ACC112 (cell line): ENCODE results near the gene CYS1.

Experiments used
- H2AFZ ChIP-seq: fragments of 200-600 bp; sonication (generic); one replicate; pipeline ENCODE4 v1.6.0; 2017; ENCODE audit warnings: antibody characterized with exemption, low read length; ENCODE audit not compliant: unreplicated experiment
- H3K27ac ChIP-seq: fragments of 200-600 bp; sonication (generic); 2 replicates; pipeline ENCODE4 v1.5.1; 2014; ENCODE audit warnings: low read depth, mild to moderate bottlenecking, antibody characterized with exemption, low read length, moderate library complexity
- H3K27me3 ChIP-seq: fragments of 200-600 bp; sonication (generic); 2 replicates; pipeline ENCODE4 v1.6.1; 2014; ENCODE audit warnings: mild to moderate bottlenecking, antibody characterized with exemption, low read length, moderate library complexity, mixed read lengths; ENCODE audit not compliant: insufficient read depth
- H3K36me3 ChIP-seq: fragments of 200-600 bp; sonication (generic); 2 replicates; pipeline ENCODE4 v1.6.1; 2016; ENCODE audit warnings: mild to moderate bottlenecking, antibody characterized with exemption, low read length, moderate library complexity, mixed read lengths; ENCODE audit not compliant: insufficient read depth
- H3K4me1 ChIP-seq: fragments of 200-600 bp; sonication (generic); one replicate; pipeline ENCODE4 v1.6.1; 2016; ENCODE audit warnings: low read length, mixed read lengths; ENCODE audit not compliant: insufficient read depth, unreplicated experiment, control insufficient read depth
- H3K4me3 ChIP-seq: fragments of 200-600 bp; sonication (generic); 2 replicates; pipeline ENCODE4 v1.5.1; 2014; ENCODE audit warnings: mild to moderate bottlenecking, low read depth, low read length
- H3K79me2 ChIP-seq: fragments of 200-600 bp; sonication (generic); one replicate; pipeline ENCODE4 v1.6.0; 2016; ENCODE audit warnings: low read length; ENCODE audit not compliant: control insufficient read depth, unreplicated experiment, insufficient read depth

The CYS1 gene

GRCh38 chr2:10059552-10060335 lies 20.5 kb downstream of the CYS1 start:
- Histone ChIP-seq H2AFZ (no peak overlapping the region), H3K4me1 (peaks cover 7% of the 10 kb centered on the region), H3K4me3 (no peak overlapping the region), H3K79me2 (no peaks in the 10 kb centered on the region), H3K27ac (no peak overlapping the region), H3K36me3 (peaks cover under 1% of the 10 kb centered on the region; the same call in 1 of the 2 replicates), H3K27me3 (no peaks in the 10 kb centered on the region)

- Histone ChIP-seq H3K27me3 (no peaks in the 10 kb centered on the region), H3K4me1 (peaks cover 7% of the 10 kb centered on the region), H3K36me3 (peaks cover 5% of the 10 kb centered on the region), H2AFZ (no peak overlapping the region), H3K79me2 (no peaks in the 10 kb centered on the region), H3K4me3 (no peak overlapping the region), H3K27ac (no peak overlapping the region)
Measured at GRCh38 chr2:10059016-10059351, 21.2 kb downstream of the CYS1 start.

- H3K4me1 ChIP-seq, result peaks cover 7% of the 10 kb centered on the region
- H3K4me3 ChIP-seq, result no peak overlapping the region
- H3K79me2 ChIP-seq, result no peaks in the 10 kb centered on the region
- H3K36me3 ChIP-seq, result peaks cover 7% of the 10 kb centered on the region
- no peak overlapping the region for H3K27ac ChIP-seq
- no peaks in the 10 kb centered on the region for H3K27me3 ChIP-seq
- no peak overlapping the region for H2AFZ ChIP-seq
Measured at GRCh38 chr2:10058251-10059015, 21.8 kb downstream of the CYS1 start.

- H3K27ac ChIP-seq, result peak overlapping the region; percentile 40; the same call in 1 of the 2 replicates
- H3K27me3 ChIP-seq, result no peaks in the 10 kb centered on the region
- H2AFZ ChIP-seq, result peak overlapping the region; percentile 28
- H3K4me1 ChIP-seq, result peaks cover 7% of the 10 kb centered on the region
- H3K4me3 ChIP-seq, result peak overlapping the region; percentile 60
- peaks cover 17% of the 10 kb centered on the region for H3K36me3 ChIP-seq
- H3K79me2 ChIP-seq, result no peaks in the 10 kb centered on the region
Measured at GRCh38 chr2:10057231-10058107, 22.7 kb downstream of the CYS1 start.

GRCh38 chr2:10056439-10056838 lies 23.8 kb downstream of the CYS1 start:
- Histone ChIP-seq H3K79me2 (no peaks in the 10 kb centered on the region), H3K27me3 (no peaks in the 10 kb centered on the region), H2AFZ (peak overlapping the region; percentile 4), H3K36me3 (peaks cover 23% of the 10 kb centered on the region), H3K4me3 (no peak overlapping the region; the same call in 1 of the 2 replicates), H3K4me1 (peaks cover 7% of the 10 kb centered on the region), H3K27ac (no peak overlapping the region)

GRCh38 chr2:10054976-10055375 lies 25.2 kb downstream of the CYS1 start:
- Histone ChIP-seq H3K27me3 (no peaks in the 10 kb centered on the region), H3K4me3 (no peak overlapping the region), H3K4me1 (peaks cover 7% of the 10 kb centered on the region), H3K36me3 (peaks cover 23% of the 10 kb centered on the region), H2AFZ (no peak overlapping the region), H3K27ac (no peak overlapping the region), H3K79me2 (no peaks in the 10 kb centered on the region)

- Histone ChIP-seq H3K36me3 (peaks cover 23% of the 10 kb centered on the region), H3K79me2 (no peaks in the 10 kb centered on the region), H2AFZ (no peak overlapping the region), H3K27ac (no peak overlapping the region), H3K27me3 (no peaks in the 10 kb centered on the region), H3K4me3 (no peak overlapping the region), H3K4me1 (peaks cover 7% of the 10 kb centered on the region)
Measured at GRCh38 chr2:10054424-10054823, 25.8 kb downstream of the CYS1 start.

- peaks cover 29% of the 10 kb centered on the region for H3K36me3 ChIP-seq
- peaks cover 3% of the 10 kb centered on the region for H3K79me2 ChIP-seq
- peaks cover 7% of the 10 kb centered on the region for H3K4me1 ChIP-seq
- H3K4me3 ChIP-seq, result no peak overlapping the region
- H2AFZ ChIP-seq, result no peak overlapping the region
- H3K27ac ChIP-seq, result no peak overlapping the region
- no peaks in the 10 kb centered on the region for H3K27me3 ChIP-seq
Measured at GRCh38 chr2:10053351-10053750, 26.9 kb downstream of the CYS1 start.

GRCh38 chr2:10052216-10052615 lies 28.0 kb downstream of the CYS1 start:
- Histone ChIP-seq H3K27me3 (no peaks in the 10 kb centered on the region), H3K4me1 (peaks cover 7% of the 10 kb centered on the region), H3K79me2 (peaks cover 3% of the 10 kb centered on the region), H2AFZ (no peak overlapping the region), H3K36me3 (peaks cover 30% of the 10 kb centered on the region), H3K27ac (no peak overlapping the region), H3K4me3 (no peak overlapping the region)

- H3K4me1 ChIP-seq, result no peaks in the 10 kb centered on the region
- no peaks in the 10 kb centered on the region for H3K27me3 ChIP-seq
- H2AFZ ChIP-seq, result no peak overlapping the region
- no peak overlapping the region for H3K27ac ChIP-seq
- H3K4me3 ChIP-seq, result no peak overlapping the region
- peaks cover 16% of the 10 kb centered on the region for H3K79me2 ChIP-seq
- H3K36me3 ChIP-seq, result peaks cover 24% of the 10 kb centered on the region
Measured at GRCh38 chr2:10048501-10049171, 31.6 kb downstream of the CYS1 start.
